VCaP (cell line): ENCODE data around the gene KCNK15.
A peak's percentile ranks its signal among the peaks of the same experiment; 100 is the strongest.

Experiments used
- H3K27ac ChIP-seq: fragments of 450-650 bp; 2 replicates; pipeline ENCODE4 v1.5.1; 2017
- CTCF ChIP-seq: fragments of 450-650 bp; conservative IDR thresholded peaks from 2 replicates; pipeline ENCODE4 v1.5.1; 2017; ENCODE audit warnings: mild to moderate bottlenecking, moderate library complexity

The KCNK15 gene

DNA sequence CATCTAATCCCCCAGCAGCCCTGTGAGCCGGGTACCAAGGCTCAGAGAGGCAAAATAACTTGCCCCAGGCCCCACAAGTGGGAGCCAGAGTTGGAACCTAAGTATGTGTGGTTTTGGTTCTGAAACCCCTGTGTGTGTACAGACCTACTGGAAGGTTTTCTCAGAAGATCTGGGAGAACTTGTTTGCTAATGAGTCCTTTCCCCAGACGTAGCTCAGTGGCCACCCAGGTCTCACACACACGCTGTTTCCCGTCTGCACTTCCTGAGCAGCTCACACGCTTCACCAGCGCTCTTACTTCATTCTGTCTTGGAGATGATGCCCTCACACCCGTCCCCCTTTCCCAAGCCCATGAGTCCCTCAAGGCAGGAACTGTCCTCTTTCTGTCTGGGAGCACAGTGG is 22.3 kb upstream of the KCNK15 start:
- H3K27ac ChIP-seq: no peak overlapping the region
- TF ChIP-seq CTCF: no peak

DNA sequence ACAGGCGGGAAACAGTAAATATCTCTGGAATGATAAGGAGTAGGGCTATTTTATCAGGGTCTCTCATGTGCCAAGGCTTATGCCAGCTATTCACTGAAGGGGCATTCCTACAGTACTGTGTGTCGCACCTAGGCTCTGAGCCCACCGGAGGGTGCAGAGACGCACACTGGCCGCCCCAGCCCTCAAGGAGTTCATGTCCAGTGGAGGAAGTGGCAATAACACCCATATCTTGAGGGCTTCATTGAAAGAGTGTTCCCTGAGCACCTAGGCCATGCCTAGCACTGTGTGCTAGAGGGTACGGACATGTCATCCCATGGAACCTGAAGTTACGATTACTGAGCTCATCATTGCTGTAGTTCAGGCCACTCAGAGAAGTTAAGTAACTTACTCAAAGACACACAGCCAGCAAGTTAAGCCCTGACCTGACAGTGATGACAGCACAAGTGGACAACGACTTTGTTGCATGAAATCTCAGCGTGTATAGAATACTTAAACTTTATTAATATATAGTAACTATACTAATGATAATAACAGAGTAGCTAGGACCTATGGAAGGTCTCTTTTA is 21.8 kb upstream of the KCNK15 start:
- H3K27ac ChIP-seq: no peak overlapping the region
- TF ChIP-seq CTCF: no peak

DNA sequence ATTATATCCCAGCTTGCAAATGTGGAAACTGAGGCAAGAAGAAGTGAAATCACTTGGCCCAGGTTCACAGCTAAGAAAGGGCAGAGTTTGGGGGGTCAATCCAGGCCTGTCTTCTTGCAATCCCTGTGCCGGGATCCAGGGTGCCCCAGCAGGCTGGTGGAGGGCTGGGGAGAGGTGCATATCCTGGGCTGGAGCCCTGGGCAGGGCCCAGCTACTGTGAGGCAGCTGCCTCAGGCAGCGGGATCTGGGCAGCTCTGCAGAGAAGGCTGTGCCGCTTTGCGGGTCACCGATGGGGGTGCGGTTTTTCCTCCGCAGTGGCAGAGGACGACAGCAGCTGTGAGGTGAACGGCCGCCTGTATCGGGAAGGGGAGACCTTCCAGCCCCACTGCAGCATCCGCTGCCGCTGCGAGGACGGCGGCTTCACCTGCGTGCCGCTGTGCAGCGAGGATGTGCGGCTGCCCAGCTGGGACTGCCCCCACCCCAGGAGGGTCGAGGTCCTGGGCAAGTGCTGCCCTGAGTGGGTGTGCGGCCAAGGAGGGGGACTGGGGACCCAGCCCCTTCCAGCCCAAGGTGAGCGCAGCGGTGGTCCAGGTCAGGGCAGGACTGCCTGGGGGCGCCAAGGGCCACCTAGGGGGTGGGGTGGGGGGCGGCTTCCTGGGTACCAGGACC is 21.1 kb upstream of the KCNK15 start:
- no peak overlapping the region for H3K27ac ChIP-seq
- TF ChIP-seq CTCF: no peak

- TF ChIP-seq CTCF: no peak
- no peak overlapping the region for H3K27ac ChIP-seq
Observed at GRCh38 chr20:44725837-44726236, 19.8 kb upstream of the KCNK15 start.

GRCh38 chr20:44727039-44727438 is 18.6 kb upstream of the KCNK15 start:
- H3K27ac ChIP-seq: no peak overlapping the region
- no peak for TF ChIP-seq CTCF

- no peak for TF ChIP-seq CTCF
- no peak overlapping the region; the same call in 1 of the 2 replicates for H3K27ac ChIP-seq
Observed at GRCh38 chr20:44727651-44728050, 18.0 kb upstream of the KCNK15 start.

- TF ChIP-seq CTCF: no peak
- peak overlapping the region; percentile 61 for H3K27ac ChIP-seq
Observed at GRCh38 chr20:44728801-44729443, 16.7 kb upstream of the KCNK15 start.
